Measurements from ENCODE around the gene ANTXR1. TPM values are rescaled to one million over a fixed set of nuclear protein-coding genes. Genes with fewer than 3 reads are reported as not detected.

The ANTXR1 gene
- total and polyA plus RNA-seq, 2 of the 8 experiments (the other 6 are each of a cell fraction or from before 2014, with no cell fraction given), result 15.8 to 44.3 TPM

- Histone ChIP-seq H3K23me2 (ENCODE audit: low read depth, low read length) (no peaks in the 10 kb centered on the region), H3K4ac (replicated peaks; ENCODE audit: insufficient read length, low read depth, low read length) (no peak overlapping the region), H3K14ac (ENCODE audit: insufficient read length) (no peak overlapping the region), H2AK5ac (ENCODE audit: low read depth, low read length) (no peak overlapping the region), H3K4me2 (ENCODE audit: insufficient read depth in 1 of 2, low read depth in 2 of 2, low read length in 2 of 2) (no peak overlapping the region), H4K5ac (ENCODE audit: insufficient read length, low read depth, low read length) (no peak overlapping the region), H2BK15ac (ENCODE audit: low read length) (no peak overlapping the region), H2BK120ac (replicated peaks; ENCODE audit: low read depth, low read length) (no peak overlapping the region), H2BK20ac (ENCODE audit: low read length) (no peak overlapping the region), H3K79me1 (ENCODE audit: low read depth, low read length) (no peaks in the 10 kb centered on the region), H3K9me3 (ENCODE audit: insufficient read depth in 2 of 2, low read depth in 1 of 2, low read length in 1 of 2) (no peaks in the 10 kb centered on the region), H3K56ac (replicated peaks; ENCODE audit: insufficient read length, low read depth, low read length) (no peak overlapping the region), H3K27me3 (replicated peaks in 1 of 4; ENCODE audit: control insufficient read depth in 3 of 4, extremely low read depth in 1 of 4, insufficient read depth in 3 of 4, low read length in 3 of 4) (peaks cover 0 to 1% (median 0%) of the 10 kb centered on the region in 4 experiments; a peak in 1 of 7 replicates), H3K9ac (replicated peaks in 1 of 4; ENCODE audit: extremely low read depth in 1 of 4, low read depth in 3 of 4, low read length in 3 of 4) (no peak overlapping the region), H4K91ac (replicated peaks; ENCODE audit: insufficient read length, low read length) (no peak overlapping the region), H3K36me3 (ENCODE audit: control insufficient read depth in 2 of 4, insufficient read depth in 4 of 4, low read length in 3 of 4) (peaks cover 0 to 22% (median 10%) of the 10 kb centered on the region in 4 experiments; a peak in 5 of 8 replicates), H2BK5ac (ENCODE audit: low read depth, low read length) (no peak overlapping the region), H3K23ac (ENCODE audit: insufficient read length) (no peak overlapping the region), H3K4me3 (ENCODE audit: extremely low read depth in 1 of 4, insufficient read depth in 2 of 4, low read depth in 3 of 4, low read length in 4 of 4) (no peak overlapping the region), H4K20me1 (replicated peaks in 1 of 2; ENCODE audit: control insufficient read depth in 1 of 2, insufficient read depth in 2 of 2, low read length in 2 of 2) (no peaks in the 10 kb centered on the region), H3K27ac (ENCODE audit: low read depth, low read length) (no peak overlapping the region), H2BK12ac (ENCODE audit: low read depth, low read length) (no peak overlapping the region), H2AFZ (ENCODE audit: low read length) (no peak overlapping the region), H4K8ac (ENCODE audit: extremely low read depth, insufficient read depth, low read length) (no peak overlapping the region), H3K18ac (ENCODE audit: extremely low read depth, low read length) (no peak overlapping the region), H3K4me1 (replicated peaks in 1 of 4; ENCODE audit: control insufficient read depth in 3 of 4, insufficient read depth in 4 of 4, low read length in 3 of 4) (no peaks in the 10 kb centered on the region), H3K79me2 (ENCODE audit: control insufficient read depth in 1 of 2, insufficient read depth in 2 of 2, low read length in 2 of 2) (no peaks in the 10 kb centered on the region)
- FAIRE-seq (no peak), DNase-seq (ENCODE audit: low read depth in 1 of 2, low spot score in 2 of 2) (no peak)
- ChIA-PET CTCF (ENCODE audit: partially characterized antibody) (interaction anchor here (1.2 kb wide), 1 partner anchor 19 kb away, joined by 3 read pairs; no protein-coding TSS in a partner anchor), POLR2A (ENCODE audit: partially characterized antibody) (no interaction called here)
- WGBS, 2 experiments (ENCODE audit: extremely low coverage in 1 of 2, insufficient coverage in 1 of 2, insufficient read length in 1 of 2, insufficient replicate concordance in 2 of 2, low coverage in 1 of 2, low lambda C conversion rate in 2 of 2, missing lambda C conversion rate in 1 of 2), result 81% methylated on average over 4 of the region's 4 CpGs; no CpG with 5 or more reads in 1 of the 2 experiments
Observed at GRCh38 chr2:69100220-69100723, 87.3 kb downstream of the ANTXR1 start.

Measured in H1 (cell line).